Stimulated activated CD8-positive, alpha-beta memory T cell treated with anti-CD3 and anti-CD28 coated beads, Interleukin-2, amount 100 ng/mL, for 1 hour (primary cell): ENCODE data around the gene RMDN2.
"Not testable (repeated sequence)": the region's sequence is repeated elsewhere in the genome, so short reads cannot be mapped to it uniquely, and the experiment has no call there.

Experiments
- DNase-seq, 2 donors: peaks; one replicate each; pipeline ENCODE4 v3.0.0-alpha.2; 2020; ENCODE audit warnings: low read depth in 2 of 2

The RMDN2 gene

DNA sequence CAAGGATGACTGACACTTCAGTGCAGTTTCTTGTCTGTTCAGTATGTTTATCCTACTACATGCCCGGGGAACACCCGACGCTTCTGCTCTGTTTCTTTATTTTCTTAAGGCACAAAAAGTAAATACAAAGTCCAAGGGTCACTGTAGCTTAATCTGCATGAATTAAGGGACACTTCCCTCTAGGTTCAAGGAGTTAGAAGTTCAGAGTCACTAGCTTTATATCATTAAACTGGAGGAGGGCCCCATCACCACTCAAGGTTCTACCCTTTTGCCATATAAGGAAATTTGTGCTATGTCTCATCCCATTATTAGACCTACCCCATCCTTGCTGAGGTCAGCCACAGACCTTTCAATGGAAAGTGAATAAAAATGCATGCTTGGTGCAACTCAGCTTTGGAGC is 27.6 kb upstream of the RMDN2 start:
- no peak for DNase-seq

DNA sequence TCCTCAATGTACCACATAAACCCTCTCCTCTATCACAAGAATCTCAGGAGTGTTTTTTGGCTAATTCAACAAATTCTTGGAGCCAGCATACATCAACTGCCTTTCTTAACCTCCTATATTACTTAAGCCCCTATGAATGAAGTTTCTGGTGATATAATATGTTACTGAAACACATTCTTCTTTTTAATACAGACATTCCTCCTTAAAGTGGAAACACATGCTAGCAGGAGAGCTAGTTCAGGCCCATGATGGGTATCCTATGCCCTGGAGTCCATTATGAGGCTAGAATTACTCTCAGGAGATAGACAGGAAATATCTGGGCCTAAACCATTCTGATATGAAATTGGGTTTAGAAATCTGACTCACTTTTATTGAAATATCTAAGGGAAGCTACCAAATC is 26.6 kb upstream of the RMDN2 start:
- DNase-seq: no peak

DNA sequence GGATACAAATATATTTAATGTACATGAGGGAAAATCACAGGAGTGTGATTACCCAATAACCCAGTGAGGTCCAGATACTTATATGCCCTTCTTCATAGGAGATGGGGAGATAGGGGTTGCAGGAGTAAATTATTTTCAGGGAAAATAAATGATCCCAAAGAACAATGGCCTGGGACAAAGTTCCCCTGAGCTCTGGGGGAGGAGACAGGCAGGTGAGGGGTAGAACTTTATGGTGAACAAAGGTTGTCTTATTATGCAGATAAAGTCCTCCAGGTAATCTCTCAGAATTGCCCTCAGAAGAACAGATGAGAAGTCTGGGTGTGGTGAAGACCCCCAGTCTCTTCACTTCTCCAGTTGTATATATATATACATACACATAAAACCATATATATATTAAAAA is 22.1 kb upstream of the RMDN2 start:
- no peak for DNase-seq

DNA sequence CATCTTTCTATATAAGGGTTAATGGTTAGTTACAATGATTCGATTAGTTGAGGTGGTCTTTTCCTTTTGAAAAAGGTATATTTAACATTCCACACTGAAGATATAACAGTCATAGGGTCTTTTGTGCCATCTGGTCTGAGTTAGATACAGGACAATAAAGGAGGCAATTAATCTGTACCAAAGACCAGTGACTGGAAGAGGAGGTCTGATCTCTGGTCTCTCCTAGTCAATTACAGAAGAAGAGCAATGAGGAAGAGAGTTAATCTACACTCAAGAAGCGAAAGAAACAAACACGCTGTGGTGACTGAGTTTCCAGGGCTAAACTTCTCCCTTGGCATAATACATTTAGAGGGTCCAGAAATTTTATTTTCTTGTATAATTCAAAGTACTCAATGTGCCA is 20.7 kb upstream of the RMDN2 start:
- DNase-seq: no peak

DNA sequence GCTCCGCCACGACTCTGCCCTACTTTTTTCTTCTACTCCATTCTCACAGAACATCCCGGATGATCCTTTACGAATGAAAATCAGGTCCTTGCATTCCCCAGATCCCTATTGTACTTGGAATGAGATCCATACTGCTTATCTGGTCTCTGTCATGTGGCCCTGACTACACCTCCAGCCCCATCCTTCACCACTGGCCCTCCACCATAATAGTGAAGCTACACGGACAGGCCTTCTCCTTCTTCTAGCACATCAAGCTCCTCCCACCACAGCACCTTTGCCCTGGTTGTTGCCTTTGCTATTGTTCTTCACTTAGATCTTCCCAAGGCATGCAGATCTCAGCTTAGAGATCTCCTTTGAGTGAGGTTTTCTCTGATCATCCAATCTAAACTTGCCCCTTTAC is 20.1 kb upstream of the RMDN2 start:
- no peak for DNase-seq

DNA sequence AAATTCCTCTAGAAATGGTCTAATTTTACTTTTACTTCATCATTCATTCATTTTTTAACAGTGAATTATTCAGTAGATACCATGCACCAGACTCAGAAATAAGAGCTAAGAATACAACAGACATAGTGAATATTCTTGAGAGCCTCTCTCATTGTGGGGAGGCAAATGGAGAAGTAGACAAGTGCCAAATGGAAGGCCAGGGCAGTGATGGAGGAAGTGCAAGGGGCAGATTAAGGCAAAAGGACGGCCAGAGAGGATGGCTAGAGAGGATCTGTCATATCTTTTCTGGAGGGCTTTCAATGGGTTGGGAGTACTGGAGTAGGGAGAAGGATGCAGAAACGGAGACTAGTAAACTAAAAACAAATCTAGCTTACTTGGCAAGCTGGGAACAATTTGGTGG is 19.0 kb upstream of the RMDN2 start:
- no peak for DNase-seq

DNA sequence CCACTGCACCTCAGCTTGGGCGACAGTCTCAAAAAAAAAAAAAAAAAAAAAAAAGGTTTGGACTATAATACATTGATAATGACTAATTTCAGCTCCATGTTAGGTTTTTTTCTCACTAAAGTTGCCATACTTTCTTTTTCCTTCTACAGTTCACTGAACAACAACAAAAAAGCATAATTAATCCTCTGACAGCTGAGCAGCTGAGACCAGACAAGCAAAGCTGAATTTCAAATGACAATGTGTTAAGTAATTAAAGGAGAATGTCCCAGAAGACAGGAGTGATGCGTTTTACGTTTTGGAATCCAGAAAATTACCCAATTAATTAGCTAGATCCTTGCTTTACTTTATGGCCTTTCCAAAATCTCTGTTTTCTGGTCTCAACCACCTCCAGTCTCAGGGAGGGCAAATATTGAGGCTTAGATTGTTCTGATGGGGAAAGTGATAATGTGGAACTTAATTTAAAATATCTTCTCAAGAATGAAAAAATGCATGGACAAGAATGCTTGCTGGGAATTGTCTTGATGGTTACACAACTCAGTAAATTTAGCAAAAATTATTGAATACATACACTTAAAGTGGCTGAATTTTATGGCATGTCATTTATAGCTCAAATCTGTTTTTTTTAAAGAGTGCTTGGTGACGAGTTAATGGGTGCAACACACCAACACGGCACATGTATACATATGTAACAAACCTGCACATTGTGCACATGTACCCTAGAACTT is 17.4 kb upstream of the RMDN2 start:
- DNase-seq: no peak

DNA sequence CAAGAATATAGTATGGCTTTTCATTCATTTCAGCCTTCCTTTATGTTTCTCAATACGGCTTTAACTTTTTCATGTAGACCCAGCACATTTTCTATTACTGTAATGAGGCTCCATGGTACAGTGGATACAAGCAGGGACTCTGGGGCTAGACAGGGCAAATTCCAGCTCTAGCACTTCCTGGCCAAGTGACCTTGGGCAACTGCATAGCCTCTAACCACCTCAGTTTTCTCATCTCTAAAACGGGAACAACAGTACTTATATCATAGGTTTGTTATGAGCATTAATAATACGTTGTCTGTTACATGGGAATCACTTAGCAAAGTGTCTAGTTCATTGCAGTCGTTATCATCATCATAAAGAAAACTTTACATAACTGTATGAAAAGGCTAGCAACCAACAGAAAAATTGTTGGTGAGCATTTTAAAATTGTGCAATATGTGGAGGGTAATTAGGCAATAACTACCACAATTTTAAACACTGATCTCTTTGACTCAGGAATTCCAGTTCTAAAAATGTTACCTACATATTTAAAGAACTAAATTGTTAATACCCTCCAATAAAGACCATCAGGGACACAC is 13.7 kb upstream of the RMDN2 start:
- DNase-seq: no peak

DNA sequence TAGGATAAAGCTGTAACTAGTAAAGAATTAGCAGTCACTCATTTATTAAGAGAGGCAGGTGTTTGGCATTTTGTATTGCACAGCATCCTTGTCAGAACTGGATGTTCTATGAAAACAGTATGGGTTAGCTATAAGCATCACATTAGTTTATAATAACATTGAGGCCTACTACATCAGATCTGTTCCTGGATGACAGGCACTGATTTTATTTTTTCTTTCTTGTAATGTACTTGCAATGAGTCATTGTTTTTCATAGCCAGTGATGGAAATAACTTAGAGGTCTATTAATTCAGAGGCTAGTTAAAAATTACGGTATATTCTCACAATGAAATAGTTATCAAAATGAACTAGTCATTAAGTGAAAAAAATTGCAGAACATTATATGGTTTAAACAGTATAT is 13.0 kb upstream of the RMDN2 start:
- no peak for DNase-seq

DNA sequence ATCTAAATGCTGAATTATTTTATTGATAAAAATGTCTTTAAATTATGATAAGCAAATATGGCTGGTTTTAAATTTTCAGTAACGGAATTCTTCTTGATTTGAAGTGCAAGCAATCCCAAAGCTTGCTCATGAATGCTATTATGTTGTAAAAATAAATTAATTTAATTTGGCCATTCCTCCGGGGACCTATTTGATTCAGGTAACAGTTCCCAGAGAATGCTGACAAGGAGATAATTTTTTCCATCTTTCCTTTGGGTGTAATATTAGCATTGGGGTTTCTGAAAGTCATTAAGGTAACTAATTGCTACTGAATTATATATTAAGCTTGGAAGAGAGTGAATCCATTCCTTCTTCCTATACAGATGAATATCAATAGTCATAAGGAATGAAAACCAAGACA is 12.5 kb upstream of the RMDN2 start:
- no peak for DNase-seq

DNA sequence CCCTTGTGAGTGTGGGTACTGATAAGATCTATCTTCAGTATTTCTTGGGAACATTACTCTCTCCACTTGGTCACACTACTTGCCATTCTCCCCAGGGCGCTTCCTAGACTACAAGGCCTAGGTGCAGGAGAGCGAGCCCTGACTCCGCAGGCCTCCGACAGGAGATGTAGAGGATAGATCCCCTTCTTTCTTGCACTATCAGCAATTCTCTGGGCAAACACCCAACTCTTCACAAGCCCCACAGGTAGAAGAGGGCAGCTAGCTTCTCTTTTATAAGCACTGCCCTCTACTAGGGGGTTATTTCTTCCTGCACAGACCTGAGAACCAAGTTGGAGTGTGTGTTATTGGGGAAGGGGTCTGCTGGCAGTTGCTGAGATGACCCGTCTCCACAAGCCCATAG is 10.7 kb upstream of the RMDN2 start:
- DNase-seq: no peak

DNA sequence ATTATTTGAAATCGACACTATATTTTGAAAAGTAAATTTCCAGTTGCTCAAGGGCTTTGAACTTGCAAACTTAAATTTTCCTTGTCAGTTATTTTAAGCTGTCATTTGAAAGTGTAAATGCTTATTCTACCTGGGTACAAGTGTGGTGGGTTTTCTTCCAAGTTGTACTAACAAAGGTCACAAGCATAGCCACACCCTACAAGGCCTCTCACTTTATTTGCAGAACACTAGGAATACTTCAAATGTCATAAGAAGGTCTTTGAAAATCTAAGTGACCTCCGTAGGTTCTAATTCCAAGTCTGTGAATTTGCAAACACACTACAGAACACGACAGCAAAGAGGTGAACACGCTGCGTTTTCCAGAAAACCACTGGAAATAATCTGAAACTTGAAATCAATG is 9.3 kb upstream of the RMDN2 start:
- DNase-seq: no peak

DNA sequence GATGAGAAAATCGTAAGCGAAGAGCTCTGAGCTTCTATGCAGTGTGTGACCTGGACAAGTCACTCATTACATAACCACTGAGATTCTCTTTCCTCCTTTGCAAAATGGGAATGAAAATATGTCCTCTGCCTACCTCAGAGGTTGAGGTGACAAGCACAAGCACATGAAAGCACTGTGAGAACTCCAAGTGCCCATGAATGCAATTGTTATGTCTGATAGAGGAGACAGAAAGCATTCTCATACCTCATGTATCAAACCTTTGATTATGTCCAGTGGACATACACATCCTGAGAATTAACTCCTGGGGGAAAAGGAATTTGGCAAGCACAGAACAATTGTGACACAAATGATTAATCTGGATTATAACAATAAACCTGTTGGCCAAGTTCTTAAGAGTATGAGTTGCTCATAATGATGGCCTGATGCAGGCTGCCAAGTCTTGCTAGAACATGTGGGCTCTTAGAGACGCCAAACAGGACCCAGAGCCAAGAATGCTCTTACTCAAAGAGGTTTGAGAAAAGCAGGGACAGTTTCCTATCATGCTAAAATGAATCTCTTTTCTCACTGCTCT is 8.5 kb upstream of the RMDN2 start:
- no peak for DNase-seq

DNA sequence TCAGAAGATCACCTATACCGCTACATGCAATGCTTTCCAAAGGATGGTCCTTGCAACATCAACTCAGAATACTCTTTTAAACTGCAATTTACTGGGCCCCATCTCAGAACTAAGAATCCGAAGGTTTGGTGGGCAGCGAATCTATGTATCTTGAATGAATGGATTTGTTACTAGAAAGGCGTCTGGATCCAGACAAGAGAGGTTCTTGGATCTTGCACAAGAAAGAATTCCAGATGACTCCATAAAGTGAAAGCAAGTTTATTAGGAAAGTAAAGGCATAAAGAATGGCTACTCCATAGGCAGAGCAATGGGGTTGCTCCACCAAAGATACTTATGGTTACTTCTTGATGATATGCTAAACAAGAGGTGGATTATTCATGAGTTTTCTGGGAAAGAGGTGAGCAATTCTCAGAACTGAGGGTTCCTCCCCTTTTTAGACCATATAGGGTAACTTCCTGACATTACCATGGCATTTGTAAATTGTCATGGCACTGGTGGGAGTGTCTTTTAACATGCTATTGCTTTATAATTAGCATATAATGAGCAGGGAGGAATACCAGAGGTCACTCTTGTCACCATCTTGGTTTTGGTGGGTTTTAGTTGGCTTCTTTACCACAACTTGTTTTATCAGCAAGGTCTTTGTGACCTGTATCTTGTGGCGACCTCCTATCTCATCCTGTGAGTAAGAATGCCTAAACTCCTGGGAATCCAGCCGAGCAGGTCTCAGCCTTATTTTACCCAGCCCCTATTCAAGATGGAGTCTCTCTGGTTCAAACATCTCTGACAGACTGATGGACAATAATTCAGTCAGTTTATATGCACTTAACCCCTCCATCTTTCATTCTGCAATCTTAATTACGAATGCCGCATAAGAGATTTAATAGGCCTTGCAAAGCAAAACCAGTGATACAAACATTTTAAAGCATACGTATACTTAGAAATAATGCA is 7.5 kb upstream of the RMDN2 start:
- no peak for DNase-seq

DNA sequence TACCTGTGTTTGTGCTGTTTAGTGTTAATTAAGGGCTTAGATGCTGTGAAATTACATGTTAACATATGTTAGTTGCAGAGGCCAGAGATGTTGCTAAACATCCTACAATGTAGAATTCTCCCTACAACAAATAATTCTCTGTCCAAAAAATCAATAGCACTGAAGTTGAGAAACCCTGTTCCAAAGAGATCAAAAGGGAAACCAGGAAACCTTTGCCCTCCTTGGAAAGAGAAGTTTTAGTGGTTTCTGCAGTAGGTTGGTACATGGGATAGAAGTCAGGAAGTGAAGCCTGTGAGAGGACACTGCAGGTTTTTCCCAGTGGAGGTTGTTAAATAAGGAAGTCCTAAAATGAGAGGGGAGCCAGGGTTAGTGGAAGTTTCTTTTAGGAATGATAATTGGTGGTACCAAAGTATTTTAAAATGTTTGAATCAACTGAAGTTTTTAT is 6.3 kb upstream of the RMDN2 start:
- no peak for DNase-seq

DNA sequence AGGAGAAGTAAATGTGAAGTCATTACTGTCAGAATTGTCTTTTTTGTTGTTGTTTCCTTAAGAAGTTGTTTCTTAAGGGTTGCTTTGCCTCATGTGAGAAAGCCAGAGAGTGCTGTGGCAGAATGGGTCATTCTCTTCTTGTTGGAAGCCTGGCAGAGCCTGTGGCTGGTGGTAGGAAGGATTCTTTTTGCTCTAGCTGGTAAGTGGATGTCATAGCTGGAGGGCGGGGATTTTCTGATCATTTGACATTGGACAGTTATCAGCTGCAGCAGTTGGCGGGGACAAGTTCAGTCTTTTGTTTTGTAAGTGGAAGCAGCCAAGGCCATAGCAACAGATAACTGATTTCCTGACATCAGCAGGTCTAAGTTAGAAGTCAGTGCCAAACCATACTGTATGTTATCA is 5.5 kb upstream of the RMDN2 start:
- DNase-seq: no peak

DNA sequence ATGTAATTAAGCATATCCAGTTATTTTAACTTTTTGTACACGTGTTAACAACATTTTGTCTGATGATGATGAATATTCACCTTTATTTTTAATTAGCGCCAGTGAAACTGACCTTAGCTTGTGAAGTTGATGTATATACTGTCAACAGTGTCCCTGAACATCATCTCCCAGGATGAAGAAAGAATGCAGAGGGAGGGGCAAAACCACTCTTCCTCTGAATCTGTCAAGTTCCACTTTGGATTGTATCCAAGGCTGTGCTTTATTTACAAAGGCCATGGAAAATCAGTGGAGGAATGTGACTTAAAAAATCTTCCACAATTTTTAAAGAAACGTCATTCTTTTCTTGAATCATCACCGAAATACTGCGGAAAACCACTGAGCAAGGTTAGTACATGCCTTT is 4.5 kb upstream of the RMDN2 start:
- DNase-seq: no peak

DNA sequence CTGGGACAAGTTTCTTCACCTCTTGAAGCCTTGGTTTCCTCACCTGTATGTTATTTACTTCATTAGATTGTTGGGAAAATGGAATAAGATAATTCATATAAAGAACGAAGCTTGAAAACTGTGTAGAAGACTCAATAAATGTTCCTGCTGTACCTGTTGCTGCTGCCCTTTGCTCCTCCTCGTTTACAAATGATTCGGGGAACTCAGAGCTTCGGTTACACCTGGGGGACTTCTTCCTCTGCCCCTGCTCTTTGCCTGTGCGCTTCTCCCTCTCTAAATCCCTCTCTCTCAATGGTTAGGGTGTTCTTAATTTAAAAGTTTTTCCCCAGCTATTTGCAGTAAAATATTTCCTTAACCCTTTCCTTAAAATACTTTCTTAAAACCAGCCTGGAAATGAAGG is 3.3 kb upstream of the RMDN2 start:
- no peak for DNase-seq

DNA sequence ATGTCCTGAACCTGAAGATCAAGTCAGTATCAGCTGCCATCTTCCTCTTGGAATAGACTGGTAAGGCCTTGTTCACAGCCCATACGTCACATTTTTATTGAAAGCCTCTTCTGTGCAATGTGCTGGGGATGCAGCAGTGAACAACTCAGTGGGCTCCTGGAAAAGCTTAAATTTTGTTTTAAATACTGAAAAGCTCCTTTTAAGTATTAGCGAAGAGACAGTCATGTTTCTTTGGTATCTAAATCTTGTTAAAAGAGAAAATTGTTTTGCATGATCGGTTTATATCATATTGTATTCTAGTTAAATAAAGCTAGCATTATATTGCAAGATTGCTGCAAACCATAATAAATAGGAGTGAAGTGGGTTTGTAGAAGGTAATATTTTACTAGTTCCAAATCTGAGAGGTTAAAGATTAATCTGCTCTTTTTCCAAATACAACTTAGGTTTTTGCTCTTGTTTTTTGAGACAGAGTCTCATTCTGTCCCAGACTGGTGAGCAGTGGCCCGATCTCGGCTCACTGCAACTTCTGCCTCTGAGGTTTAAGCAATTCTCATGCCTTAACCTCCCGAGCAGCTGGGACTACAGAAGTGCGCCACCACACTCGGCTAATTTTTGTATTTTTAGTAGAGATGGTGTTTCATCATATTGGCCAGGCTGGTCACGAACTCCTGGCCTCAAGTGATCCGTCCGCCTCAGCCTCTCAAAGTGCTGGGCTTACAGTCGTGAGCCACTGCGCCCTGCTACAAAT is 1.6 kb upstream of the RMDN2 start:
- no peak for DNase-seq

DNA sequence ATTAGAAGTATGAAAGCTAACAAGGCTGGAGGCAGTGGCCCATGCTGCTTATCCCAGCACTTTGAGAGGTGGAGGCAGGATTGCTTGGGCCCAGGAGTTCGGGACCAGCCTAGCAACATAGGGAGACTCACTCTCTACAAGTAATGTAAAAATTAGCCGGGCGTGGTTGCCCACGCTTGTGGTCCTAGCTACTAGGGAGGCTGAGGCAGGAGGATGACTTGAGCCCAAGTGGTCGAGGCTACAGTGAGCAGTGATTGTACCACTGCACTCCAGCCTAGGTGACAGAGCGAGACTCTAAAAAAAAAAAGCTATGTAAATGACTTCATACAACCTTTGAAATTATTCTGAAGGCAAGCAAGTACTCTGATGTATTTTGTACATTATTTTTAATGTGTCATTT is 1.5 kb downstream of the RMDN2 start:
- DNase-seq: no peak

DNA sequence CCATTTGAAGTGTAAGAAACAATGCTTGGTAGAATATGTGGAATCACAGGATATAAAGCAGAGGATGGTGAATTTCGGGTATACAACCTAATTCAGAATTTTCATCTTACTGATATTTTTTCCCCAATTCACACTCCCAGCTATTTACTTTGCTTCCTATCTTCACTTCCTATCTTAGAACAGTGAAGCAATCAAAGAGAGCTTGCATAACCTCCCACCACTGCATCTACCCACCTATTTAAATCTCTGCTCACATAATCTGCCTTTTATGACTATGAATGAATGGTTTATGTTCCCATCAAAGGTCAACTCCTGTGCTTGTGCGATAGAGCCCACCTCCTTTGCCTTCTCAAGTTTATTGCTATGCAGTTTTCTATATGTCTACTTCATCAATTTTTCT is 3.3 kb downstream of the RMDN2 start:
- DNase-seq: no peak

DNA sequence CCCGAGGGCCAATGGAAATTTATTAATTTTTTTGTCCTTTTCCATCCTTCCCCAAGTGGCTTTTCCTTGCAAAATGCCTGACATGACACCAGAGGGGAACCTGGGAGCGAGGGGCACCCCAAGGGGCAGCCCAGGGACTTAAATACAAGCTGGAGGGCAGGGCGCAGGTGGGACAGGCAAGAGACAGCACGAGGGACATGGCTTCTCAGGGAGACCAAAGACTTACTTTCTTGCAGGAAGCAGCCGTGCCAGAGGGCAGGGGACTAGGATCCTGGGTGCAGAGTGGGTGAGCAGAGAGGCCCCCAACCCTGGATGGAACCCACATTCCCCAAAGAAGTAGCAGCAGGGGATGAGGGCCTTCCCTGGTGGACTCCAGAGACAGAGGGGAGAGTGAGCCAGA is 5.3 kb downstream of the RMDN2 start:
- DNase-seq: not testable (repeated sequence)
